ENCODE measurements around the gene FAM171A1.
"Not testable (repeated sequence)": the region's sequence is repeated elsewhere in the genome, so short reads cannot be mapped to it uniquely, and the experiment has no call there.

Gene FAM171A1

DNA sequence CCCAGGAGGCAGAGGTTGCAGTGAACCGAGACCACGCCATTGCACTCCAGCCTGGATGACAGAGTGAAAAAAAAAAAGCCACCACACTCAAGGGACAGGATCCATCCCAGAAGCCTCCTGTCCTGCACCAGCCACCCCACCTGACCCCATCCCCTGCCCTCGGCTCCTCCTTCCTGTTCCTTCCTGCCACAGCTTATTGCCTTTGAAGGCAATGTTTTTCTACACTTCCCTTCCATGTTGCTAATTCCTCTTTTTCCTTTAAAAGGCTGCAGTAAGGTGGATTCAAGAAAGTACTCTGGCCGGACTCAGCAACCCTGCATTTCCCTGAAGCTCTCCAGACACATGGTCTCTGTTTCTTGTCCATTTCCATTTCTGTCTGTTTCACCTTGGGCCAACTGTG lies 80.9 kb downstream of the FAM171A1 start:
- H3K27me3 ChIP-seq (ENCODE audit: control insufficient read depth, insufficient read depth, low read length) = no peaks in the 10 kb centered on the region
- H3K9me3 ChIP-seq (ENCODE audit: control insufficient read depth, low read length) = no peaks in the 10 kb centered on the region
- H3K4me1 ChIP-seq (ENCODE audit: control insufficient read depth, insufficient read depth, low read length) = no peaks in the 10 kb centered on the region
- no peak overlapping the region for H3K9ac ChIP-seq (ENCODE audit: low read length)
- no peaks in the 10 kb centered on the region for H3K36me3 ChIP-seq (ENCODE audit: control insufficient read depth, insufficient read depth, low read length)
- no peak overlapping the region for H3K4me3 ChIP-seq (ENCODE audit: low read length)

DNA sequence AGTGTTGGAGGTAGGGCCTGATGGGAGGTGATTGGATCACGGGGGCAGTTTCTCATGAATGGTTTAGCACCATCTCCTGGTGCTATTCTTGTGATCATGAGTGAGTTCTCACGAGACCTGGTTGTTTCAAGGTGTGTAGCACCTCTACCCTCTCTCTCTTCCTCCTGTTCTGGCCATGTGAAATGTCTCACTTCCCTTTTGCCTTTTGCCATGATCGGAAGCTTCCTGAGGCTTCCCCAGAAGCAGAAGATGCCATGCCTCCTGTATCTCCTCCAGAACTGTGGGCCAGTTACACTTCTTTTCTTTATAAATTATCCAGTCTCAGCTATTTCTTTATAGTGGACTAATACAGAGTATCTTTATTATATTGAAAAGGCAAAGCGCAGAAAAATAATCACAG lies 90.1 kb downstream of the FAM171A1 start:
- no peak overlapping the region for H3K9ac ChIP-seq (ENCODE audit: low read length)
- peaks cover 5% of the 10 kb centered on the region for H3K36me3 ChIP-seq (ENCODE audit: control insufficient read depth, insufficient read depth, low read length)
- no peaks in the 10 kb centered on the region for H3K27me3 ChIP-seq (ENCODE audit: control insufficient read depth, insufficient read depth, low read length)
- no peaks in the 10 kb centered on the region for H3K9me3 ChIP-seq (ENCODE audit: control insufficient read depth, low read length)
- no peak overlapping the region for H3K4me3 ChIP-seq (ENCODE audit: low read length)
- no peaks in the 10 kb centered on the region for H3K4me1 ChIP-seq (ENCODE audit: control insufficient read depth, insufficient read depth, low read length)

DNA sequence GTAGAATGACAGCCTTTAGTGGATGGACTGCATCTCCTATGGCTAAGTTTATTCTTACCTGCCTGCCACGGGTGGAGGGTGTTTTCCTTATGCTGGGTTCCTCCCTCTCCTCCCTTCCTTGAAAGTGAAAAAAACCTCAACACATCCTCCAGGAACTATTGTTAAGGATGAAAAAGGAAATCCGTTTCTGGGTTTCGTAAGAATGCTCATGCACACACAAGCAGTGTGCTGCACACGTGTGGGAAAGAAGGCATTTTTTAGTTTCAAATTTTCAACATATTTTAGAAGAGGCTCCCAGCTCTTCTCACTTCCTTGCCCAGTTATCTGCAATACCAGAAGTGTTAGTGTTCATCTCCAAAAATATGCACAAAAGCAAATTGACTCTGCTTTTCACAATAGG lies 90.6 kb downstream of the FAM171A1 start:
- H3K27me3 ChIP-seq (ENCODE audit: control insufficient read depth, insufficient read depth, low read length) = no peaks in the 10 kb centered on the region
- no peaks in the 10 kb centered on the region for H3K4me1 ChIP-seq (ENCODE audit: control insufficient read depth, insufficient read depth, low read length)
- H3K9me3 ChIP-seq (ENCODE audit: control insufficient read depth, low read length) = no peaks in the 10 kb centered on the region
- H3K4me3 ChIP-seq (ENCODE audit: low read length) = no peak overlapping the region
- H3K9ac ChIP-seq (ENCODE audit: low read length) = no peak overlapping the region
- H3K36me3 ChIP-seq (ENCODE audit: control insufficient read depth, insufficient read depth, low read length) = peaks cover 5% of the 10 kb centered on the region

DNA sequence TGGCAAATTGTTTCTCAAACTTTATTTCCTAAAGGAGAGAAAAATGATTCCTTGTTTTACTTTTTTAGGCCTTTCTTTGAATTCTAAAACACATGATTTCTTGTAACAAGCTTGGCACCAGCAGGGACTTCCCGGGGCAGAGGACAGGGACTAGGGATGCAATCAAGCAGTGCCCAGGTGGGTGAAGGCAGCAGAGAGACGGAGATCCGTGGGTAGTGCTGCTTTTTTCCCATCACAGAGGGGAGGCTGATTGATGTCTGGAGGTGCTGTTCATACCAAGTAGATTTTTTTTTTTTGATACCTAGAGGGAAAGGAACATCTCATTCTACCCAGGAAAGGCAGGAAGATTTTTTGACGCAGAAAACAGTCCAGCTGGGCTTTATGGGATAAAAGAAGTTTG lies 91.9 kb downstream of the FAM171A1 start:
- Histone ChIP-seq H3K27me3 (ENCODE audit: control insufficient read depth, insufficient read depth, low read length) (no peaks in the 10 kb centered on the region), H3K9me3 (ENCODE audit: control insufficient read depth, low read length) (no peaks in the 10 kb centered on the region), H3K4me1 (ENCODE audit: control insufficient read depth, insufficient read depth, low read length) (no peaks in the 10 kb centered on the region), H3K4me3 (ENCODE audit: low read length) (no peak overlapping the region), H3K36me3 (ENCODE audit: control insufficient read depth, insufficient read depth, low read length) (peaks cover 5% of the 10 kb centered on the region), H3K9ac (ENCODE audit: low read length) (no peak overlapping the region)

DNA sequence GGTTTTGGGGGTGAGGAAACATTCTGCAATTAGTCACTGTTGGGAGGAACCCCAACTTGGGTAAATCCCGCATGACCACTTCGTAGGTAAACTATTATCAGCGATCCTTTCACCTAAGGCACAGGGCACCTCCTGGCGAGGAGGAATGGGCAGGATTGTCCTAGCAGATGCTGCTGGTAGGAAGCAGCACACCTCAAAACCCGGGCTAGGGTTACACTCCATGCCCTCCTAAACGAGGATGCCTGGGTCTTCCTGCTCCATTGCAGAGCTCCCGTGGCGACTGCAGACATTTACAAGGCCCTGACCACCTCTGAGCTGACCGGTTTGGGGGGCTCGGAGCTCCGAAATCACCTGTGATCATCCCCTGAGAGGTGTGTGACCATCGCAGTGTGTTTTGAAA lies 92.3 kb downstream of the FAM171A1 start:
- no peaks in the 10 kb centered on the region for H3K27me3 ChIP-seq (ENCODE audit: control insufficient read depth, insufficient read depth, low read length)
- H3K36me3 ChIP-seq (ENCODE audit: control insufficient read depth, insufficient read depth, low read length) = peaks cover 5% of the 10 kb centered on the region
- H3K4me3 ChIP-seq (ENCODE audit: low read length) = no peak overlapping the region
- no peaks in the 10 kb centered on the region for H3K4me1 ChIP-seq (ENCODE audit: control insufficient read depth, insufficient read depth, low read length)
- no peak overlapping the region for H3K9ac ChIP-seq (ENCODE audit: low read length)
- H3K9me3 ChIP-seq (ENCODE audit: control insufficient read depth, low read length) = no peaks in the 10 kb centered on the region

DNA sequence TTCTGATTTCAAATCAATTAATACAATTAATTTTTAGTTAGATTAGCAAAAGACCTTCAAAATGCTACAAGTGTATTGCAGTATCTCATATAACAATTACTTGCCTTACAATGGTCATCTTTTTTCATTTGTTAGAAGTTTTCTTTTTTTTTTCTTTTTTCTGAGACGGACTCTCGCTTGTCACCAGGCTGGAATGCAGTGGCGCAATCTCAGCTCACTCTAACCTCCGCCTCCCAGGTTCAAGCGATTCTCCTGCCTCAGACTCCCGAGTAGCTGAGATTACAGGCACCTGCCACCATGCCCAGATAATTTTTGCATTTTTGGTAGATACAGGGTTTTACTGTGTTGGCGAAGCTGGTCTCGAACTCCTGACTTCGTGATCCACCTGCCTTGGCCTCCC lies 95.0 kb downstream of the FAM171A1 start:
- H3K9me3 ChIP-seq (ENCODE audit: control insufficient read depth, low read length); H3K4me1 ChIP-seq (ENCODE audit: control insufficient read depth, insufficient read depth, low read length); H3K4me3 ChIP-seq (ENCODE audit: low read length); H3K27me3 ChIP-seq (ENCODE audit: control insufficient read depth, insufficient read depth, low read length); H3K9ac ChIP-seq (ENCODE audit: low read length); H3K36me3 ChIP-seq (ENCODE audit: control insufficient read depth, insufficient read depth, low read length): not testable (repeated sequence)

DNA sequence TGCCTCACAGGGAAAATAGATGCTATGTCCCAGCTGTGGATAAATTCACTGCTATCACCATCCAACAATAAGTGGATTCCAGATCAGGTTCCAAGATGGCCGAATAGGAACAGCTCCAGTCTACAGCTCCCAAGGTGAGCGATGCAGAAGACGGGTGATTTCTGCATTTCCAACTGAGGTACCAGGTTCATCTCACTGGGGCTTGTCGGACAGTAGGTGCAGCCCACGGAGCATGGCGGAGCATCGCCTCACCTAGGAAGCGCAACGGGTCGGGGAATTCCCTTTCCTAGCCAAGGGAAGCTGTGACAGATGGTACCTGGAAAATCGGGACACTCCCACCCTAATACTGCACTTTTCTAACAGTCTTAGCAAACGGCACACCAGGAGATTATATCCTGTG lies 101.3 kb downstream of the FAM171A1 start:
- not testable (repeated sequence) for H3K27me3 ChIP-seq (ENCODE audit: control insufficient read depth, insufficient read depth, low read length); H3K4me3 ChIP-seq (ENCODE audit: low read length); H3K36me3 ChIP-seq (ENCODE audit: control insufficient read depth, insufficient read depth, low read length); H3K9me3 ChIP-seq (ENCODE audit: control insufficient read depth, low read length); H3K9ac ChIP-seq (ENCODE audit: low read length)
- peaks cover 11% of the 10 kb centered on the region for H3K4me1 ChIP-seq (ENCODE audit: control insufficient read depth, insufficient read depth, low read length)

DNA sequence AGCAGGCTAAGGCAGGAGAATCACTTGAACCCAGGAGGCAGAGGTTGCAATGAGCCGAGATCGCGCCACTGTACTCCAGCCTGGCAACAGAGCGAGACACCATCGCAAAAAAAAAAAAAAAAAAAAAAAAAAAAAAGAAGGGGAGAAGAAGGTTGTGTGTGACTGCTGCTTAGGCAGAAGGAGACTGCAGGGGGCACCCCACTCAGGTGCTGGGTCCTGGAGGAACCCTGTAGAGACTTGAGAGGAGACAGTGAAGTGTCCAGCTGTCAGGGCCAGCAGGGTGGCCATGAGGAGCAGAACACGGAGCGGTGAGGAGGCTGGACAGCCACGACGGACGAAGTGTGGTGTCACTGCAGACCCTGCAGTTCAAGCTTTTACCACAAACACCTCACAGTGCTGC lies 103.6 kb downstream of the FAM171A1 start:
- Histone ChIP-seq H3K4me1 (ENCODE audit: control insufficient read depth, insufficient read depth, low read length) (peaks cover 11% of the 10 kb centered on the region), H3K27me3 (ENCODE audit: control insufficient read depth, insufficient read depth, low read length) (no peaks in the 10 kb centered on the region), H3K4me3 (ENCODE audit: low read length) (no peak overlapping the region), H3K36me3 (ENCODE audit: control insufficient read depth, insufficient read depth, low read length) (no peaks in the 10 kb centered on the region), H3K9ac (ENCODE audit: low read length) (no peak overlapping the region), H3K9me3 (ENCODE audit: control insufficient read depth, low read length) (no peaks in the 10 kb centered on the region)

DNA sequence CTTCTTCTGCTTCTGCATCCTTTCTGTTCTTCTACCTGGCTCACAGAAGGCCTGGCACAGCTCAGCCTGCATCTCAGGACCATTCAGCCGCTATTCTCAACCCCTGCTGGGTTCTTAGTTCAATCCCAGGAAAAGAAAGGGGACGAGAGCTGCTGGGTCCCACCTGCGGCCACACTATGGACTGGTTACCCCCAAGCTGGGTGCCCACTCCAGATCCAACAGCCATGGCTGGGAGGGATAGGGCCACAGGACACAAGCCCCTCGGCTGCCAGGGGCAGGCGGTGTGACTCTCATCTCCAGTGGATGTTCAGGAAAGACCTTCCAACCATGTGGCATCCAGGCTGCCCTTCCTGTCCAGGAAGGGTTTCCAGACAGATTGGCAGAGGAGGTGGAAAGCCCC lies 105.0 kb downstream of the FAM171A1 start:
- Histone ChIP-seq H3K4me3 (ENCODE audit: low read length) (no peak overlapping the region), H3K9me3 (ENCODE audit: control insufficient read depth, low read length) (no peaks in the 10 kb centered on the region)

DNA sequence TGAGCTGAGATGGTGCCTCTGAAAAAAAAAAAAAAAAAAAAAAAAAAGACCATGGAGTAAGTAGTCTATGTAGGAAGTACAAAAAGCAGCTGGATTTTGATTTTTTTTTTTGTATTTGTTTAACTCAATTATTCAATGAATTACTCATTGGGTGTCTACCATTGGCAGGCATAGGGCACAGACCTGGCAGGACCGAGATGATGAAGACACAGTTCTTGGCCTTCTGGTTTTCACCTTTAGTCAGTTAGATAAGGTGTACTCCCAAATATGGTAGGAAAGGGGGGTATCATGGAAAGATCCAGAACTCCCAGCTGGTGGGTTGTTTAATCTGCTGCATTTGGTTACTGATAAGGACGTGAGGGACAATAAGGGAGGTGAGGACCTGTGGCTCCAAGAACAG lies 105.5 kb downstream of the FAM171A1 start:
- Histone ChIP-seq H3K36me3 (ENCODE audit: control insufficient read depth, insufficient read depth, low read length) (no peaks in the 10 kb centered on the region), H3K9ac (ENCODE audit: low read length) (no peak overlapping the region), H3K9me3 (ENCODE audit: control insufficient read depth, low read length) (no peaks in the 10 kb centered on the region), H3K27me3 (ENCODE audit: control insufficient read depth, insufficient read depth, low read length) (no peaks in the 10 kb centered on the region), H3K4me1 (ENCODE audit: control insufficient read depth, insufficient read depth, low read length) (peaks cover 17% of the 10 kb centered on the region), H3K4me3 (ENCODE audit: low read length) (no peak overlapping the region)

More for the DNA sequence above, 105.0 kb downstream of the FAM171A1 start:
- Histone ChIP-seq H3K36me3 (ENCODE audit: control insufficient read depth, insufficient read depth, low read length) (no peaks in the 10 kb centered on the region), H3K27me3 (ENCODE audit: control insufficient read depth, insufficient read depth, low read length) (no peaks in the 10 kb centered on the region), H3K4me1 (ENCODE audit: control insufficient read depth, insufficient read depth, low read length) (peaks cover 17% of the 10 kb centered on the region), H3K9ac (ENCODE audit: low read length) (no peak overlapping the region)

DNA sequence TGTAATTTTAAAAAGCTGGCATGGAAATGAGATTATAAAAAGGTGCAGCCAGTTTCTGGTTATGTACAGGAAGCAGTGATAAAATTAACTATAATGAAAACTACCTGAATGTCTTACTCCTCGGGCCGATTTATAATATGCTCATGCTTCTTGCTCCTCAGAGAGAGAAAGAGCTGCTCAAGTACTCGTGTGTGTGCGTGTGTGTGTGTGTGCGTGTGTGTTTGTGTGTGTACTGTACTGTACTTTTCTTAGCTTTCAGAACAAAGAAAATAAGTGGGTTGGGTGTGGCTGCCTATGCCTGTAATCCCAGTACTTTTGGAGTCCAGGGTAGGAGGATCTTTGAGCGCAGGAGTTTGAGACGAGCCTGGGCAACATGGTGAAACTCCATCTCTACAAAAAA lies 106.0 kb downstream of the FAM171A1 start:
- Histone ChIP-seq H3K36me3 (ENCODE audit: control insufficient read depth, insufficient read depth, low read length) (no peaks in the 10 kb centered on the region), H3K9ac (ENCODE audit: low read length) (no peak overlapping the region), H3K9me3 (ENCODE audit: control insufficient read depth, low read length) (no peaks in the 10 kb centered on the region), H3K4me1 (ENCODE audit: control insufficient read depth, insufficient read depth, low read length) (peaks cover 17% of the 10 kb centered on the region), H3K27me3 (ENCODE audit: control insufficient read depth, insufficient read depth, low read length) (no peaks in the 10 kb centered on the region), H3K4me3 (ENCODE audit: low read length) (no peak overlapping the region)

DNA sequence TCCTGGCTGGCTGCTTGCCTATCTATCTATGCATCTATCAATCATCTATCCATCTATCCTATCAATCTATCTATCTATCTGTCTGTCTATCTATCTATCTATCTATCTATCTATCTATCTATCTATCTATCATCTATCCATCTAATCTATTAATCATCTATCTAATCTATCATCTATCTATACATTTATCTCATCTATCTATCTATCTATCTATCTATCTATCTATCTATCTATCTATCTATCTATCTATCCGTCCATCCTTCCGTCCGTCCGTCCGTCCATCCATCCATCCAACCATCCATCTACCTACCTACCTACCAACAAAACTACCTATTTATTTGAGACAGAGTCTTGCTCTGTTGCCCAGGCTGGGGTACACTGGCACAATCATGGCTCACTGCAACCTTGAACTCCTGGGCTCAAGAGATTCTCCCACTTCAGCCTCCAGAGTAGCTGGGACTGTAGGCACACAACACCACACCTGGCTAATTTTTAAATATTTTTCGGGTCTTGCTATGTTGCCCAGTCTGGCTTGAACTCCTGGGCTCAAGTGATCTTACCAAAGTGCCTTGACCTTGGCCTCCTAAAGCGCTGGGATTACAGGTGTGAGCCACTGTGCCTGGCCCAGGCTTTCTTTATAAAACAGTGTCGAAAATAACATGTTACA lies 107.3 kb downstream of the FAM171A1 start:
- no peaks in the 10 kb centered on the region for H3K27me3 ChIP-seq (ENCODE audit: control insufficient read depth, insufficient read depth, low read length)
- H3K4me1 ChIP-seq (ENCODE audit: control insufficient read depth, insufficient read depth, low read length) = peaks cover 17% of the 10 kb centered on the region
- no peaks in the 10 kb centered on the region for H3K9me3 ChIP-seq (ENCODE audit: control insufficient read depth, low read length)
- H3K36me3 ChIP-seq (ENCODE audit: control insufficient read depth, insufficient read depth, low read length) = no peaks in the 10 kb centered on the region
- no peak overlapping the region for H3K9ac ChIP-seq (ENCODE audit: low read length)
- H3K4me3 ChIP-seq (ENCODE audit: low read length) = no peak overlapping the region

Data from mucosa of stomach (tissue), 1 donor.